HG02678 (cell line): ENCODE measurements around the gene POLR3H.

Experiments
- ATAC-seq: cut with Tn5 transposase; IDR thresholded peaks from one replicate; pipeline ENCODE4 v1.9.1; 2021; ENCODE audit warnings: mild to moderate bottlenecking, moderate library complexity; ENCODE audit not compliant: unreplicated experiment

Gene POLR3H

DNA sequence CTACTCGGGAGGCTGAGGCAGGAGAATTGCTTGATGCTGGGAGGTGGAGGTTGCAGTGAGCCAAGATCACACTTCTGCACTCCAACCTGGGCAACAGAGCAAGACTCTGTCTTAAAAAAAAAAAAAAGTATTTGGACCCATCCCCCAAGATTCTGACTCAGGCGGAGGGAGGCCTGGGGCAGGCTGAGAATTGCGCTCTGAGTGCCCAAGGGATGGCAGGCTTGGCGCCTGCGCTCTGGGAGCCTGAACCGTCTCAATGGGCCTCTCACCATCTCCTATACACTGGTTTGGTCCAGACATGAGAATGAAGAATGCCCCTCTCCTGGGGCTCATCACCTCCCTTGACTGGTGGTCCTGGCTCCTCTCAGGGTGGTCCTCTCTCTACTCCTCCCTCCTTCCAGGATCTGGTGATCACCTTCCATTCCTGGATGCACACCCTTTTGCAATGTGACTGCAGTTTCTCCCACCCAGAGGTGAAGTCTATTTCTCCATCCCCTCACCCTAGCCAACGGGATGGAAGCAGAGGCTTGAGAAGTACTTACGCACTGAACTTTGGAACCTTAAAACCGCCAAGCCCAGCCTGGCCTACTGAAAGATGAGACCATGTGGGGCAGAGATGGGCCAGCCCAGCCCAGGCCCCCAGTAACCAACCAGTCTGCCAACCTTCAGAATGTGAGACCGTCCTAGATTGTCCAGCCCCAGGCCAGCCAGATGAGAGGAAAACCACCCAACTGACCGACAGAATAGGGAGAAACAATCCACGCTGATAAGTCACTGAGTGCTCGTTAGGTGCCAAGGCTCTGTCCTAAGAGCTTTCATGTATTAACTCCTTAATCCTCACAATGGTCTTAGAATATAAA, 4.9 kb downstream of the POLR3H start:
- no peak for ATAC-seq

GRCh38 chr22:41538583-41538982, 5.7 kb downstream of the POLR3H start:
- ATAC-seq = no peak

DNA sequence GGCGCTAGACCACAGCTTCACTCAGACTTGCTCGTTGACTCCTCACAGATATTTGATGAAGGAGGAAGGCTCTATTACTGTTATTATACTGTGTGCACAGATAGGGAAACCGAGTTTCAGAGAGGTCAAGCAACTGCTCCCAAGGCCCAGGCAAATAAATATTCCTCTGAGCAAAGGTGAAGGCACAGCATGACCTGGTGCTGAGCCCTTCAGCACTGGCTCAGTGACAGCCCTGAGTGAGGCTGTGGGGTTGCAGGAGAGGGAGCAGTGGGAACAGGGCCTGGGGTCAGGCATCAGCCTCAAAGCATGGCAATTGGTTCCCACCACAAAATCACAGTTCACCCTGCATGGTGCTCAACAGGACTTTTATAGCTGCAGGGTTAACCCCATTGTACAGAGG, 7.1 kb downstream of the POLR3H start:
- ATAC-seq = no peak

GRCh38 chr22:41535244-41535643, 9.0 kb downstream of the POLR3H start:
- ATAC-seq = no peak

DNA sequence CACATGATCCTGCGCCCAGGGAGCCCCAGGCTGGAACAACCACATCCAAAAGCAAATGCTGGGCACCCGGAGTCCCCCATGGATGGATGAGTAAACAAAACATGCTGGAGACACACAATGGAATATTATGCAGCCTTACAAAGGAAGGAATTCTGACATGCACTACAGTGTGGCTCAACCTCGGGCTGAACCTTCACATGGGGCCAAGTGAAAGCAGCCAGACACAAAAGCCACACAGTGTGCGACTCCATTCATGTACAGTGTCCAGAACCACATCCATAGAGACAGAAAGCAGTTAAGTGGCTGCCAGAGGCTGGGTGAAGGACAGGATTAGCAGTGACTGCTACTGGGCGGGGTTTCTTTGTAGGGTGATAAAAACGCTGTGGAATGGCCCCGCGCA, 10.1 kb downstream of the POLR3H start:
- no peak for ATAC-seq

DNA sequence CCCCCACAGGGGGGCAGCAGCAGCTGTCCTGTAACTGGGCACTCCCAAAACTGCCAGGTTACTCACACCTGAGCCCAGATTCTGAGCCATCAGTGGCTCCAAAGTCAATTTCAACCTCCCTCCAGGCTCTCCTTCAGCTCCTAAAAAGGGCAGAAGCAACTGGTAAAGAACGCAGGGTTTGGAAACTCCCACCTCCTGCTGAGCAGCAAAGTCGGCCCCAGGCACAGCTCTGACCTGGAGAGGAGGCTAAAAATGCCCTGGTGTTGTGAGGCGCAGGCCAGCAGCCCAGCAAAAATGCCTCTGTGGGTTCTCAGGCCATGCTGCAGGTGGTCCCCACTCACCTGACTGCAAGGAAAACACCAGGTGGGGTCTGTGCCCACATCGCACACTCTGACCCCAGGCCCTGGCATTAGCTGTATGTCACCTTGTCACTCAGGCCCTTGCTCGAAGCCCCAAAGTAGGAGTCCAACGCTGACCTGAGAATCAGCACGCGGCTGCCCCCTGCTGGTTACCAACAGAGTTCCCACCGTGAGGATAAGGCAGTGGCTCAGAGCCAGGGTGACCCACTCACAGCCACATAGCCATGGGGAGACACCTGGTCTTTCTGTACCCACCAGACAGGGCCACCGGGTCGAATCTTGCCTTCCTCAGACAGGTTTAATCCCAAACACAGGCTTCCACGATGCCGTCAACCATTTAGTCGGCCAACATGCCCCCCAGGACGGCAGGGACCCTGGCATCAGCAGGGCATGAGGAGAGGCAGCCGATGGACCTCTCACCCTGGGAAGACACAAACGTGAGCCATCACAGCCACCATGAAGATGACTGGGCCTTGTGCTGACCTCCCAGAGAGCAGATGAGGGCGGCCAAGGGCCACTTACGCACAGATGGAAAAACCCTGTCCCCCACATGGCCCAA, 11.1 kb downstream of the POLR3H start:
- no peak for ATAC-seq

- no peak for ATAC-seq
Observed at GRCh38 chr22:41531715-41532477, 12.4 kb downstream of the POLR3H start.

DNA sequence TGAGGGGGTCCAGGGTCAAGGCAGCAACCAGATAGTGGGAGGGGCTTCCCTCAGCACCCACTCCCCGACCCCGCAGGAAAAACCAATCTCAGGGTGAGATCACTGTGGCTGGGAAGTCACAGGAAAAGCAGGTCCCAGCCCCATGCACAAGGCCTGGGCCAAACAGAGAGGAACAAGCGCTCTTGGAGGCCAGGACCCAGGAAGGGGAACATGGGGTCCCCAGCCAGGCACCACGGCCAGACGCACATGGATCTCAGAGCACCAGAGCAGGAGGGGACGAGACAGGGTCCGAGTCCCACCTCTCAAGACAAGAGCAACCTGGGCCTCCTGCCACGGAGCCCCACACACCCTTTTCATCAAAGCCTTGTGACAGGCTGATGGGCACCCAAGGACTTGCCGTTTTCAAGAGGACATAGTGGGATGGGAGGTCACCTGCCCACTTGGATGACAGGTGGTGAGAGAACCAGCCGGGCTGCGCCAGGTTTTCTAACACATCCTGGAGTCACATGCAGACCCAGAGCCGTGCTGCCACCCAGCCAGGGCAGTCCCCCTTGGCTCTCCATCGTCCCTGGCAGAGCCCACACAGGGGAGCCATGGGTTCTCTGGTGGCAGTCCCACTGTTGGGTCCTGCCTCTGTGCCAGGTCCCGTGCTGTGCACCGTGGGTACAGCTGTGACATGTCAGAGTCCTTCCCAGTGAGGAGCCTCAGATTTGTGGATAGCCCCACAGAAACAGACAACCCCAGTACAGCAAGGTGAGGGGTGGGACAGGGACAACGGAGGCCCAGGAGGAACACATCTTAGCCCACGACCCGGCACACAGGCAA, 13.2 kb downstream of the POLR3H start:
- ATAC-seq = no peak

DNA sequence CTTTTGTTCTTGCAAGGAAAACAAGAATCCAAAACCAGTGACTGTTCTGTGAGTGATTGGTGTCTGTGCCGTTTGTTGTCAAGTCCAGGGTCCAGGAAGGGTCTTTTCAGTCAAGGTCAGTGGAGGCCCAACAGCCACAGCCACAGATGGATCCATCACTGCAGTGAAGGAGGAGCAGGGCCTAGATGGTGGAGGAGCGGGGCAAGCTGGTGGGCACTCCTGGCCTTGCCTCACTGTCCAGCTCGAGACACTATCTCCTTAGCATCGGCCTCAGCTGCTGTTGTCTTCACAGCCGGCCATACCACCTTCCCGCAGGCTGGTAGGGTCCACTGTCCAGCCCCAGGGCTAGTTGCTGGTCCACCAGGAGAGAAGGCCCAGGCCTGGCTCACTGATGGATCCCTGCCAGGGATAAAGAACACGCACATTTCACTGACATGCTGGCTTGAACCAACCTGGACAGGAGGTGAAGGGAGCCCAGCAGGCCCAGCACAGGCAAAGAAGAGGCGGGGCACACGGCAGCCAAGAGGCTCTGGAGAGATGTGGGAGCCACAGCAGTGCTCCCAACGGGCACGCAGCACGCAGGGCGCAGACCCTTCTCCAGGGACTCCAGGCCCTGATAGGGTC, 15.2 kb downstream of the POLR3H start:
- no peak for ATAC-seq

DNA sequence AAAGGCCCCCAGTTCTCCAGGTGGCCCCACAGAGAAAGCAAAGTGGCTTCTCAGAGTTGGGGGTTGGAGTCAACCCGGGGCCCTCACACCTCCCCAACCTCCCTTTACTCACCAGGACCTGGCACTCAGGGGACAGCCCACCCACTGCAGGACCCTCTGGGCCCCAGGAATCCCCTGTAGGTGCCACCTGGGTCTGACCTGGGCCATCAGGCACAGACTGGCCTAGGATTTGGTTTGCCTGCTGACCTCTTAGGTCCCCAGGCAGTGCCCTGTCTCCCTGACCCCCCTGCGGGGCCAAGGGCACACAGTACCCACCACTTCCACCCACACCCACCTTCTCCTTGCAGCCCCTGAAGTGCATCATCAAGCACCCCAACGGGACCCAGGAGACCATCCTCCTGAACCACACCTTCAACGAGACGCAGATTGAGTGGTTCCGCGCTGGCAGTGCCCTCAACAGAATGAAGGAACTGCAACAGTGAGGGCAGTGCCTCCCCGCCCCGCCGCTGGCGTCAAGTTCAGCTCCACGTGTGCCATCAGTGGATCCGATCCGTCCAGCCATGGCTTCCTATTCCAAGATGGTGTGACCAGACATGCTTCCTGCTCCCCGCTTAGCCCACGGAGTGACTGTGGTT, 16.0 kb downstream of the POLR3H start:
- no peak for ATAC-seq

- no peak for ATAC-seq
Observed at GRCh38 chr22:41526830-41527799, 17.2 kb downstream of the POLR3H start.

GRCh38 chr22:41526226-41526829, 17.9 kb downstream of the POLR3H start:
- no peak for ATAC-seq

- ATAC-seq = no peak
Observed at GRCh38 chr22:41525450-41526225, 18.6 kb downstream of the POLR3H start.

DNA sequence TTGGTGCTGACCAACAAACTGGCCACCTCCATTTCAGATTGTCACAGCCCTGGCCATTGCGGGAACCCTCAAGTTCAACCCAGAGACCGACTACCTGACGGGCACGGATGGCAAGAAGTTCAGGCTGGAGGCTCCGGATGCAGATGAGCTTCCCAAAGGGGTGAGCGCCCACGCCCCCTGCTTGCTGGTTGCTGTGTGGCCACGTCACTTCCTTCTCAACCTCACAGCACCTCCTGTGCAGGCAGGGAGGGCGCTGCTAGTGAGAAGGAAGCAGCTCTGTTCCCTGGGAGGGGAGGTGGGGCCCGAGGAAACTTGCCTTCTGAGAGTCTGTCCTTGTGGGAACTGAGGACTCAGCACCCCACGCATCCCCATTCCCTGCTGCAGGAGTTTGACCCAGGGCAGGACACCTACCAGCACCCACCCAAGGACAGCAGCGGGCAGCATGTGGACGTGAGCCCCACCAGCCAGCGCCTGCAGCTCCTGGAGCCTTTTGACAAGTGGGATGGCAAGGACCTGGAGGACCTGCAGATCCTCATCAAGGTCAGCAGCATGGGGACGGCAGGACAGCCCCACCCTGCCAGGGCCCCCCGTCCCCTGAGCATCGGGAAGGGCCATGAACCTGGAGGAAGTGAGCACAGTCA, 19.3 kb downstream of the POLR3H start:
- no peak for ATAC-seq

DNA sequence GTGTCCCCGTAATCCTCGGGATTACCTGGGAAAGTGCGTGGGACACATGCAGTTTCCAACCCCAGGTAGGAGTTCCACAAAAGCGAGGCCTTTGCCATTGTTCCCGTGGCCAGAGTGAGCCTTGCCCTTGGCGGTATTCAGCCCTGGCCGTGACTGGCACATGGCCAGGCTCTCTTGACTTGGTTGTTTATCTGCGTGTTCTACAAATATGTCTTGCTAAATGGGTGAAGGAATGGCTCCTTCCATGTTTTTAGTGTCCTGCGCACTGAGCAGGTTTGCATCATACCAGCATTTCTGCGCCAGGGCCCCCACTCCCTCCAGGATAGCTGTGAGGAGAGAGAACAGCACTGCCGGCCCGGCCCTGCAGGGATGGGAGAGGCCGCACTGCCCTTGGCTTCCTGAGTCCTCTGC, 20.0 kb downstream of the POLR3H start:
- no peak for ATAC-seq

GRCh38 chr22:41523464-41524221, 20.6 kb downstream of the POLR3H start:
- ATAC-seq = no peak
